KOPT-K1 (cell line): ENCODE results near the gene FXYD4.

ENCODE experiments used
- H3K27ac ChIP-seq: fragments of 200-600 bp; sonication (generic); 2 replicates; pipeline ENCODE4 v1.5.1; 2016; ENCODE audit warnings: antibody characterized with exemption, mild to moderate bottlenecking, low read depth, low read length; ENCODE audit not compliant: poor library complexity, severe bottlenecking
- H3K36me3 ChIP-seq: fragments of 200-600 bp; sonication (generic); 2 replicates; pipeline ENCODE4 v1.5.1; 2017; ENCODE audit warnings: antibody characterized with exemption, mild to moderate bottlenecking, low read length, moderate library complexity; ENCODE audit not compliant: insufficient read depth
- H3K9me3 ChIP-seq: fragments of 200-600 bp; sonication (generic); 2 replicates; pipeline ENCODE4 v1.5.1; 2017; ENCODE audit warnings: antibody characterized with exemption, low read length, mild to moderate bottlenecking; ENCODE audit not compliant: insufficient read depth, poor library complexity, severe bottlenecking

Gene FXYD4

DNA sequence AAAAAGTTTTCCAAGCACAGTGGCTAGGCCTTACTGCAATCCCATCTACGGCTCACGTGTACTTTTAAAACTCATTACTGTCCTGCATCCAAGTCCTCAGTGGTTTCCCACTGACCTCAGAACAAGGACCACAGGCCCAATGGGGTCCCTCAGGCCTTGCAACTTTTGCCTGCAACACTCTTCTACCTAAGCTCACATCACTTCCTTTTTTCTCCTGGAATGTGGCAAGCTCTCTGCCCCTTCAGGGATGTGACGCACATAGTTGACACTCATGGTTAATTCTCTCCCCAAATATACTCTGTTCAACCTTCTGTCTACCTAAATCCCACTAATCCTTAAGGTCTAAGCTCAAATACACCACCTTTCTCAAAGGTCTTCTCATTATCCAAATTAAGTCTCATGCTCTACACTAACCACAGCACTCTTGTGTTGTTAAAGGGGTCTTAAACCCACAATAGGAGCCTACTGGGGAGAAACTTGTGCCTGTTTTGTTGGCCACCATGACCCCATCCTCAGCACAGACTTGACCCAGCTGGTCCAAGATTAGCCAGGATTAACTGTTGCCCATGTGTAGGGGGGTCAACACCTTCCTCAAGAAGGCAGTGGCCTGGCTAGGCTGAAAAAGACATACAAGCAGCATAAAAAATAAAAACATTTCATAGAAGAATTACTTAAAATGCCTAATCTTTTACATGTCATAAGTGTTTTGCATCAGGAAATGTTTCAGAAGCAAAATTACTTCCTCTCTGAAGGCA is 22.3 kb downstream of the FXYD4 start:
- no peaks in the 10 kb centered on the region for H3K9me3 ChIP-seq
- H3K27ac ChIP-seq: peak overlapping the region; percentile 99
- H3K36me3 ChIP-seq: peaks cover 81% of the 10 kb centered on the region

- H3K27ac ChIP-seq: peak overlapping the region; percentile 99
- H3K9me3 ChIP-seq: no peaks in the 10 kb centered on the region
- peaks cover 79% of the 10 kb centered on the region for H3K36me3 ChIP-seq
Measured at GRCh38 chr10:43394868-43395267, 23.4 kb downstream of the FXYD4 start.

- Histone ChIP-seq H3K9me3 (no peaks in the 10 kb centered on the region), H3K27ac (peak overlapping the region; percentile 99), H3K36me3 (peaks cover 79% of the 10 kb centered on the region)
Measured at GRCh38 chr10:43395571-43396060, 24.2 kb downstream of the FXYD4 start.

DNA sequence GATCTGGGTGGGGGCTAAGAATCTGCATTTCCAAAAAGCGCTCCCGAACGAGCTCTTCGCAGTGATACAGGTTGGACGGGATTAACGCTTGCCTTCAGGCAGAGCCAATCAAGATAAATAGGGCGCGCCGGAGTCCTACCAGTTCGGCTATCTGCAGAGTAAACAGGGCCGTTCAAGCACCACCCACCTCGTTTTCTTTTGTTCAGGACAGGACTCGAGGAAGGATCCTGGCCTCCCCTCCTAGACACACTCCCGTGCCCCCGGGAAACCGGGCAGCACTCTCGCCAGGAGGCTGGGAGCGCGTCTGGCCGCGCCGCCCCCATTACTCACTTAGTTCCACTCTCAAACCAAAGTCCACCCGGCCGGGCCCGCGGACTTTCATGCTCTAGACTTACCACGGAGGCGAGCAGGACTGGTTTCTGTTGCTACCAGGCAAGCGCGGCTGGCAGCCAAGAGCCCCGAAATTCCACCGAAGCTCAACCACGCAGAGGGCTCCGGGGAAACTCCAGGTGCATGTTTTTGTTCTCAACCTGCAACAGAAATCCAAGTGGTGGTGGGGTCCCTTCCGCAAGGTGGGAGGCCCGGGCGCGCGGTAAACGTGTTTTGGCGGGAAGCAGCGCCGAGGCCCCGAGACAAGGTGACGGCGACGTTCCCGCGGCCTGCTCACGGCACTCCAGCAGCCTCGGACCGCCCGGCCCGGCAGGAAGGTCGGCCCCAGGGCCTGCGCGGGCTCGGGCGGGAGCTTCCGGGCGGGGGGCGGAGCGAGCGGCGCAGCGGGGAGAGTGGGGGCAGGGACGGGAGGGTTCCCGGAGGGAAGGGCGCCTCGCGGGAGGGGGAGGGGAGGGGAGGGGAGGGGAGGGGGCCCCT is 24.9 kb downstream of the FXYD4 start:
- peaks cover 79% of the 10 kb centered on the region for H3K36me3 ChIP-seq
- H3K27ac ChIP-seq: peak overlapping the region; percentile 99
- no peaks in the 10 kb centered on the region for H3K9me3 ChIP-seq

GRCh38 chr10:43396928-43397624 is 25.6 kb downstream of the FXYD4 start:
- Histone ChIP-seq H3K36me3 (peaks cover 79% of the 10 kb centered on the region), H3K27ac (peak overlapping the region; percentile 99), H3K9me3 (no peaks in the 10 kb centered on the region)

DNA sequence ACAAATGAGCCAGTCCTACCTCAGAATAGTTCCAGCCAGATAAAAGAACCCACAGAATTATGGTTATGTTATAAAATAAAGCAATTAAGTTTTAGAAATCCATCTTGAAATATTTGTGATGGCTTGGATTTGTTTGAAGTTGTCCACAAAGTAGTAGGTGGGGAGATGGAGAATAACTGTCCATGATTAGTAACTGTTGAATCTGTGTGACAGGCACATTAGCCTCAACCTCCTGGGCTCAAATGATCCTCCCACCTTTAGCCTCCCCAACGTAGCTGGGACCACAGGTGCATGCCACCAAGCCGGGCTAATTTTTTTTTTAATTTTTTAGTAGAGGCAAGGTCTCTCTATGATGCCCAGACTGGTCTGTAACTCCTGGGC is 27.5 kb downstream of the FXYD4 start:
- no peaks in the 10 kb centered on the region for H3K9me3 ChIP-seq
- H3K36me3 ChIP-seq: peaks cover 79% of the 10 kb centered on the region
- peak overlapping the region; percentile 99 for H3K27ac ChIP-seq

- peak overlapping the region; percentile 99 for H3K27ac ChIP-seq
- H3K9me3 ChIP-seq: no peaks in the 10 kb centered on the region
- H3K36me3 ChIP-seq: peaks cover 75% of the 10 kb centered on the region
Measured at GRCh38 chr10:43399320-43400310, 28.2 kb downstream of the FXYD4 start.

DNA sequence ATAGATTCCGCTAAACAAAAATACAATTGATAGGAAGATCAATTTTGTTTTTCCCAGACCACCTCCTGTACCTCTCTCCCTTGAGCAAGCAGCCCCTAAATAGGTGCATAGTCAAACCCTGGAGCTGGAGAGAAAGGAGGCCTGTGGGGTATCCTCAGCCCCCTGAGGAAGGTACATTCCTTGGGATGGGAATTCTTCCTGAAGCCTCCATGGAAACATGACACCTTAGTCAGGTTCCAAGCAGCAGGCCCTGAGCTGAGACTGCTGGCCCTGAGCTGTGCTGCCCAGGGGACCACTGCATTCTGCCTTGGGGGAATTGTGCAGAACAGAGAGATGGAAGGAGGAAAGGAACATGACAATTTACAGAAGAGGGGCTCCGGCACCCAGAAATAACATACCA is 30.2 kb downstream of the FXYD4 start:
- Histone ChIP-seq H3K36me3 (peaks cover 57% of the 10 kb centered on the region), H3K9me3 (no peaks in the 10 kb centered on the region), H3K27ac (peak overlapping the region; percentile 29)

DNA sequence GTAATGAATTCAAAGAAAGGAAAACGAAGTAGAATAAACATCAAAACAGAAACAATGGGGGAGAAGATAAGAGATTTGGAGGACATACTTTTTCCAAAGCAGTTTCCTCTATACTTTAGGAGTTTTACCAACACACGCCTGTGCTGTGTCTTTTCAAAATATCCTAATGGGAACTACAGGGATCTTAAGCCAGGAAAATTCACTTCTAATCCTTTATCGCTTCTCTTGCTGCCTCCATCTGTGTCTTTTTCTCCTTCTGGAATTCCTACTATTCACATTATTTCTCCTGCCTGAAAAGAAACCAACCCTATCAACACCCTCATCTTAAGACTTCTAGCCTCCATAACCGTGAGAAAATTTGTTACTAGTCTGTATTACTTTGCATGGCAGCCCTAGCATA is 30.7 kb downstream of the FXYD4 start:
- no peaks in the 10 kb centered on the region for H3K9me3 ChIP-seq
- peaks cover 57% of the 10 kb centered on the region for H3K36me3 ChIP-seq
- peak overlapping the region; percentile 29 for H3K27ac ChIP-seq

- H3K36me3 ChIP-seq: peaks cover 55% of the 10 kb centered on the region
- H3K27ac ChIP-seq: peak overlapping the region; percentile 60
- H3K9me3 ChIP-seq: no peaks in the 10 kb centered on the region
Measured at GRCh38 chr10:43402880-43403452, 31.5 kb downstream of the FXYD4 start.

DNA sequence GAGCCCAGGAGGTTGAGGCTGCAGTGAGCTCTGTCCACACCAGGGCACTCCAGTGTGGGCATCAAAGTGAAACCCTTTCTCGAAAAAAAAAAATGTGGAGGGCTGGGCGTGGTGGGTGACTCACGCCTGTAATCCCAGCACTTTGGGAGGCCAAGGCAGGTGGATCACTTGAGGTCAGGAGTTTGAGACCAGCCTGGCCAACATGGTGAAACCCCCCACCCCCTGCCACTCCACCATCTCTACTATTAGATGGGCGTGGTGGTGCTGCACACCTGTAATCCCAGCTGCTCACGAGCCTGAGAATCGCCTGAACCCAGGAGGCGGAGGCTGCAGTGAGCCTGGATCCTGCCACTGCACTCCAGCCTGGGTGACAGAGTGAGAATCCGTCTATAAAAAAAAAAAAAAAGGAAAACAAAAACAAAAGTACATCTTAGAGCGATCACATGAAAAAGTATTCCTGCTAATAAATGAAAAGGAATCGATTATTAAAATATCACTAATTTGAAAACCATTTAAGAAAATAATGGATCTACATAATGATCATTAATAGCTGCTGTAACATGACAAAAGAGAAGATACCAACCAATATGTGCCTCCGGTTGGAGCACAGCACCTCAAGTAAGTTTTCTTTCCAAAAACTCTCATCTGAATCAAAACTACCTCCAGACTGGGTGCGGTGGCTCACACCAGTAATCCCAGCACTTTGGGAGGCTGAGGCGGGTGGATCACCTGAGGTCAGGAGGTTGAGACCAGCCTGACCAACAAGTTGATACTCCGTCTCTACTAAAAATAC is 32.7 kb downstream of the FXYD4 start:
- Histone ChIP-seq H3K9me3 (no peaks in the 10 kb centered on the region), H3K36me3 (peaks cover 51% of the 10 kb centered on the region), H3K27ac (peak overlapping the region; percentile 60)

GRCh38 chr10:43404704-43405084 is 33.3 kb downstream of the FXYD4 start:
- H3K27ac ChIP-seq: peak overlapping the region; percentile 60
- peaks cover 46% of the 10 kb centered on the region for H3K36me3 ChIP-seq
- no peaks in the 10 kb centered on the region for H3K9me3 ChIP-seq

DNA sequence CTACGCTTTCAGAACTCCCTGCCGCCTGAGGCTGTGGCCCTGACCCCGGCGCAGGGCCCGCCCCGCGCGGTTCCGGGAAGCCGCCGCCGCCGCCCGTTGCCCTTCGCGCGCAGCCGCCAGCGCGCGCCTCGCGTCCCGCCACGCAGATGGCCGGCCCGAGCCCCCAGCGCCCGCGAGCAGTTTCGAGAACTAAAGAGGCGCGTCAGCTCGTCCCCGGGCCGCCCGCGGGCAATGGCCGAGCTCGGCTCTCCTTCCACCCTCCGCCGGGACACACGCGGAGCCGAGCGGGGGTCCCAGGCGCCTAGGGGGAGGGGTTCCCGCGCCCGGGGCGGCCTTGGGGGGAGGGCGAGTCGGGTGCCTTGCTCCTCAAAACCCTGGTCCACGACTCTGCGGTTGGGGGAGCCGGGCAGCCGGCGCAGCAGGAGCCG is 35.7 kb downstream of the FXYD4 start:
- Histone ChIP-seq H3K9me3 (no peaks in the 10 kb centered on the region), H3K27ac (peak overlapping the region; percentile 99), H3K36me3 (peaks cover 21% of the 10 kb centered on the region)
